VCaP (cell line): ENCODE data around the gene ORC6.

Source experiments
- H3K27ac ChIP-seq: fragments of 450-650 bp; 2 replicates; pipeline ENCODE4 v1.5.1; 2017
- TF ChIP-seq, protein P1 (sequence below): fragments of 450-650 bp; conservative IDR thresholded peaks from 2 replicates; pipeline ENCODE4 v1.5.1; 2017; ENCODE audit warnings: mild to moderate bottlenecking, moderate library complexity

ORC6 gene

DNA sequence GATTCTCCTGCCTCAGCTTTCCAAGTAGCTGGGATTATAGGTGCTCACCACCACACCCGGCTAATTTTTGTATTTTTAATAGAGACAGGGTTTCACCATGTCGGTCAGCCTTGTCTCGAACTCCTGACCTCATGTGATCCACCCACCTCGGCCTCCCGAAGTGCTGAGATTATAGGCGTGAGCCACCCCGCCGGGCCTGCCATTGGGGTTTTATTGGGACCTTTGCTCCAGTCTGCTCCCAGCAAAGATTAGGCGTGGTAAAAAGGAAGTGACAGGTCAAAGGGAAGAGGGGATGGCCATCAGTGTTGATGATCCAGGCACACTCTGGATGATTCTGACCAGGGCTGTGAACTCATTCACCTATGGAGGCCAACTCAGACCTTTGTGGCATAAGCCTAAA, 38.2 kb downstream of the ORC6 start:
- no peak overlapping the region for H3K27ac ChIP-seq
- TF ChIP-seq, protein P1, sequence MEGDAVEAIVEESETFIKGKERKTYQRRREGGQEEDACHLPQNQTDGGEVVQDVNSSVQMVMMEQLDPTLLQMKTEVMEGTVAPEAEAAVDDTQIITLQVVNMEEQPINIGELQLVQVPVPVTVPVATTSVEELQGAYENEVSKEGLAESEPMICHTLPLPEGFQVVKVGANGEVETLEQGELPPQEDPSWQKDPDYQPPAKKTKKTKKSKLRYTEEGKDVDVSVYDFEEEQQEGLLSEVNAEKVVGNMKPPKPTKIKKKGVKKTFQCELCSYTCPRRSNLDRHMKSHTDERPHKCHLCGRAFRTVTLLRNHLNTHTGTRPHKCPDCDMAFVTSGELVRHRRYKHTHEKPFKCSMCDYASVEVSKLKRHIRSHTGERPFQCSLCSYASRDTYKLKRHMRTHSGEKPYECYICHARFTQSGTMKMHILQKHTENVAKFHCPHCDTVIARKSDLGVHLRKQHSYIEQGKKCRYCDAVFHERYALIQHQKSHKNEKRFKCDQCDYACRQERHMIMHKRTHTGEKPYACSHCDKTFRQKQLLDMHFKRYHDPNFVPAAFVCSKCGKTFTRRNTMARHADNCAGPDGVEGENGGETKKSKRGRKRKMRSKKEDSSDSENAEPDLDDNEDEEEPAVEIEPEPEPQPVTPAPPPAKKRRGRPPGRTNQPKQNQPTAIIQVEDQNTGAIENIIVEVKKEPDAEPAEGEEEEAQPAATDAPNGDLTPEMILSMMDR: no peak

DNA sequence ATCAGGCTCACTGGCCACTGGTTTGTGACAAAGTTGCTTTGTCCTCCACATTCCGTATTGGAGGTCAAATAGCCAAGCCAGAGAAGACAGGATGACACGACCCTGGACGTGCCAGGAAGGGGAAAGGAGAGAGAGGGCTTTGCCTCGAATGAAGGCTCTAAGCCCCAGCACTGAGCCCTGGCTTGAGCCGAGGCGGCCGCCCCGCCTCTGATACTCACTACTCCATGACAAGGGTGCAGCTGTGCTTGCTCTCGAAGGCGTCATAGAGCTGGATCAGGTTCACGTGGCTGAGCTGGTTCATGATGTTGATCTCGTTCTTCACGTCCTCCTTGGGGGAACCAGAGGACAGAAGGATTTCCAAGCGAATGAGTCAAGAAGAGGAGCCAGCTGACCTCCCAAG, 39.3 kb downstream of the ORC6 start:
- TF ChIP-seq, protein P1: no peak
- H3K27ac ChIP-seq: no peak overlapping the region

DNA sequence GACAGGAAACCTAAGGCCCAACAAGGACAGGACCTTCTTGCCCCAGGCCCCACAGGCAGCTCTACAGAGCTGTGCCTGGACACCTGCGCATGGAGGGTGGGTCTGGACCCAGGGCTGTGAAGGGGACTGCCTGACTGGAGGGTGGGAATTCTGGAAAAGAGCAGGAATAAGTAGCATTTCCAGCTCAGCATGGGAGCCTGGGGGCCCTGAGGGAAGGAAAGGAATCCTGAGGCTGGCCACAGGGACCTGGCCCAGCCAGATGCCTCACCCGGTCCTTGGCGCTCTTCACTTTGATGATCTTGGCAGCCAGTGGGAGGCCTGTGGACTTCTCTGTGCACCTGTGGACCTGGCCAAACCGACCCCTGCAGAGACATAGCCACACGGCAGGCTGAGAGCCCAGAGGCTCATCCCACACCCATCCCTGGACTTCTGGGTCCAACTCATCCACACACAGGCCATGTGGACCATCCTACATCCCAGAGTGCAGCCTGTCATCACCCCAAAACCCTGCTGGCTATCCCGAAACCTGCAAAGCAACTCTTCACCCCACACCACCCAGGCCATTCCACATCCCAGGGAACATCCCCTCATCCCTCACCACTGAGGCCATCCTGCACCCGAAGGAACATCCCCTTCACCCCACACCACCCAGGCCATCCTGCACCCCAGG, 40.0 kb downstream of the ORC6 start:
- TF ChIP-seq, protein P1: no peak
- H3K27ac ChIP-seq: no peak overlapping the region

DNA sequence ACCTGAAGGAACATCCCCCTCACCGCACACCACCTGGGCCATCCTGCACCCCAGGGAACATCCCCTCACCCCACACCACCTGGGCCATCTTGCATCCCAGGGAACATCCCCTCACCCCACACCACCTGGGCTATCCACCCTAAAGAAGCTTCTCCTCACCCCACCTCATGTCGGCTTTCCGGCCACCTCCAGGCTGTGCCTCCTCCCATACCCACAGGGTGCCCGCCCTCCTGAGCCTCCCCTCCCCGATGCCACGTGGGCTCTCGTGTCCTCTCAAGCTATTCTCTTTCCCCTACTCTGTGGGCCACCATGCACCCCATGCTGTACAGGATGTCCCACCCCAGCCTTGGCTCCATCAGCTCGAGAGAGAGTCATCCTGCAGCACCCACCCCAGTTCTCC, 40.7 kb downstream of the ORC6 start:
- TF ChIP-seq, protein P1: no peak

DNA sequence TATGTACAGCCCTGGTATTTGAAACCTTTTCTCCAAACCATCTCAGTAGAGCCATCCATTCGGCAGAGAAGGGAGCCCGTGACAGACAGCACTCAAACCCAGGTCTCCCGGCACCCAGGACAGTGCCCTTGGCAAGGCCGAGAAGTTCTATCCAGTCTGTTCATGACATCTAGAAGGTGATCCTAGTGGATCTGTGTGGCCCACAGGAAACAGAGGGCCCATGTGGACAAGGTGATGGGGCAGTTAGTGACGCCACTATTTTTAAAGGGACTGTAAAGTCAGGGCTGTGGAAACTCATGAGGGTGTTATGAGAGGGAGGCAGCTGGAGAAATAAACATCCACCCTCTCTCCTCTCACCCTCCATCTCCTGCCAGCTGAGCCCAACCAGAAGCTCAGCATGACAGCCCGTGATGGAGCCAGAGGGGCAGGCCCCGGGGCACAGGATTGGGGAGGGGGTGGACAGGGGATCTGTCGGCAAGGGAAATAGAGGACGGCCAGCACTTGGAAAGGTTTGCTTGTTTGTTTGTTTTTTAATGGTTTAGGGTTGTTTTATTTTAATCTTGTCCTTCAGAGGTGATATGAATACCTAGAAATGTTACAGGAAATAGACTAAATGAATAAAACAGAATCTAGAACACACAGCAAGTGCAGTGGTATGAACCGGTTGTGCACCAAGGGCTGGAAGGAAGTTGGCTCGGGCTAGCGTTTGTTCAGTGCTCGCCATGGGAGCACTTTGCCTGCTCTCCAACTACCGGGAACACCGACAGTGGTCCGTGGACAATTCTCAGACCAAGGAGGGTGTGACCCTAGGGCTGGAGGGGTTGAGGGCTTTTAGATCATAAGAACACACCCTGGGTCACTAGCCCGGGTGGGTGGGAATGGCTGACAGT, 41.6 kb downstream of the ORC6 start:
- no peak overlapping the region for H3K27ac ChIP-seq
- TF ChIP-seq, protein P1: no peak

More for the DNA sequence above, 40.7 kb downstream of the ORC6 start:
- no peak overlapping the region for H3K27ac ChIP-seq

DNA sequence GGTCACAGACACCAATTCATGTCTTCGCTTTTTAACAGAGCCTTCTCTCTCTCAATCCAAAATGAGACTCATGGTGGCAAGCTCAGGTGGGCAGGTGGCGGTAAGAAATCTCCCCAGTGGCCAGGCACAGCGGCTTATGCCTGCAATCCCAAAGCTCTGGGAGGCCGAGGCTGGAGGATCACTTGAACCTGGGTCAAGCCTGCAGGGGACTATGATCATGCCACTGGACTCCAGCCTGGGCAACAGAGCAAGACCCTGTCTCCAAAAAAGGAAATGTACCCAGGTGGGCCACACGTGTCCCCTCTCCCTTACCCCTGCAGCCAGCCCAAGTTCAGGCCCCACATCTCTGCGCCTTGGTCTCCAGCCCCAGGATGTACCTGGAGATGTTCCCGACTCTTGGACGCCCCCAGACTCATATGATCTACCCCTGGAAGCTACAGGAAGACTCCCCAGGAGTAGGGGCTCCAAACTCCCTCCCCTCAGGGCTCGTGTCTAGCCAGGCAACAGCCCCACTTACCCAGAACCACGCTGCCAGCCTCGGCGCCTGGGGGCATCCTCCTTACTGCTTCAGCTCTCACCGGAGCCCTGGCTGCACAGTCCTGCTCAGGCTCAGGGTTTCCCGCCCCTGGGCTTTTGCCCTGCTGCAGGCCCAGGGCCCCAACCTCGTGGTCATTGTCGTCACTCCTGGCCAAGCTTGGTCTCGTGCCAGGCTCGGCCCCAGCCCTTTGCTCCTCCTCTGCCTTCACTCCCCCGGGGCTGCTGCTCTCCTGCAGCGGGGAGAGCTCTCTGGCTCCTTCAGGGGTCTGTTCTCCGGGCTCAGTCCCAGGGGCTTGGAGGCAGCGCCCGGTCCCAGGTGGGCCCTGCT, 42.5 kb downstream of the ORC6 start:
- TF ChIP-seq, protein P1: no peak

DNA sequence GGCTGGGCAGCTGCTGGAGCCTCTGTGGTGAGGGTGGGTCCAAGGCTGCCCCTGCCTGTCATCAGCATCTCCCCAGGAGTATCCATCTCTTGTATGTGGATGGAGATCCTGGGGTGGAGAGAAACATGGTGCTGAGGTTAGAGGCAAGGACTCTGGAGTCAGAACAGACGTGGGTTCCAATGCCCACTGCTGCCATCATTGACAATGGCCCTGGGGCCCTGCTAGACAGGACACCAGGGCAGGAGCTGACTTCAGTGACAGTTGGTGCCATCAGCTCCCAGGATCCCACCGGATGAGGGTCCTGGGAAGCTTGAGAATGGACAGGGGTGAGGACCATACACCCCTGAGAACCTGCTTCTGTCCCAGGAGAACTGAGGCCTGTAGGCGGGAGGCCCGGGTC, 43.1 kb downstream of the ORC6 start:
- TF ChIP-seq, protein P1: no peak
- H3K27ac ChIP-seq: no peak overlapping the region

More for the DNA sequence above, 42.5 kb downstream of the ORC6 start:
- no peak overlapping the region for H3K27ac ChIP-seq
